ENCODE results near the gene SPAG17. TPM values are rescaled to one million over a fixed set of nuclear protein-coding genes. Genes with fewer than 3 reads are reported as not detected.

The SPAG17 gene
- total and polyA plus RNA-seq, 2 of the 4 experiments (the other 2 are of a cell fraction), result 0.10 TPM; not detected in 1

- ATAC-seq (ENCODE audit: low read depth) (no peak), DNase-seq (no peak)
- no peaks in the 10 kb centered on the region for H4K20me1 ChIP-seq (ENCODE audit: insufficient read depth, low read length)
- intact Hi-C loops (cut with micrococcal nuclease) (no loop called here), dilution Hi-C loops (cut with HindIII; ENCODE audit: low sequenced_read_pairs, unreplicated experiment) (no loop called here), in situ Hi-C loops (cut with MboI; ENCODE audit: low sequenced_read_pairs) (loop anchor here (10.0 to 25.0 kb wide), 3 partner anchors 80 to 1207 kb away; partner anchors contain the start of genes HAO2 and TBX15)
- H3K4me2 ChIP-seq (ENCODE audit: low read depth, low read length), result no peak overlapping the region
- no peaks in the 10 kb centered on the region for H3K9me3 ChIP-seq (ENCODE audit: control insufficient read depth, insufficient read depth, low read length)
- H2AK5ac ChIP-seq (ENCODE audit: low read depth, low read length), result no peak overlapping the region
- no peak overlapping the region for H3K27ac ChIP-seq (ENCODE audit: insufficient read depth, low read length)
- H3K4ac ChIP-seq (ENCODE audit: low read depth, low read length), result no peak overlapping the region
- no peaks in the 10 kb centered on the region for H3K27me3 ChIP-seq (ENCODE audit: control insufficient read depth, insufficient read depth, low read length)
- no peak overlapping the region for H3K9ac ChIP-seq (ENCODE audit: low read depth, low read length)
- H2BK120ac ChIP-seq (ENCODE audit: low read depth, low read length), result no peak overlapping the region
- no peaks in the 10 kb centered on the region for H3K79me1 ChIP-seq (ENCODE audit: low read depth in 1 of 2, low read length in 2 of 2)
- H3K18ac ChIP-seq (ENCODE audit: low read depth, low read length), result no peak overlapping the region
- H4K91ac ChIP-seq (ENCODE audit: insufficient read depth, low read depth, low read length), result no peak overlapping the region
- H3K14ac ChIP-seq (replicated peaks; ENCODE audit: low read depth, low read length), result no peak overlapping the region
- H2BK15ac ChIP-seq (ENCODE audit: low read depth, low read length), result no peak overlapping the region
- H3K36me3 ChIP-seq (ENCODE audit: control insufficient read depth, insufficient read depth, low read length), result no peaks in the 10 kb centered on the region
- BruUV-seq (replicated peaks), result no TSS peak
- no peak overlapping the region for H4K8ac ChIP-seq (ENCODE audit: low read depth in 2 of 2, low read length in 2 of 2)
- 100% methylated on average over 1 of the region's 1 CpG; no CpG with 5 or more reads in 1 of the 2 experiments for WGBS, 2 experiments (ENCODE audit: extremely low coverage in 2 of 2, insufficient read length in 1 of 2)
- no peak overlapping the region for H3K4me3 ChIP-seq (ENCODE audit: insufficient read depth, low read depth, low read length)
- ChIA-PET POLR2A (ENCODE audit: unreplicated experiment) (no interaction called here), CTCF (interaction anchor here (1.1 kb wide), 1 partner anchor 853 kb away, joined by 3 read pairs; no protein-coding TSS in a partner anchor)
- H2AK9ac ChIP-seq (replicated peaks; ENCODE audit: low read depth, low read length, poor library complexity), result no peak overlapping the region
- no peak overlapping the region for H2BK20ac ChIP-seq (ENCODE audit: low read depth, low read length)
- H3K23ac ChIP-seq (ENCODE audit: low read depth, low read length), result no peak overlapping the region
- H4K5ac ChIP-seq (ENCODE audit: low read depth, low read length), result no peak overlapping the region
- H3K4me1 ChIP-seq (ENCODE audit: control insufficient read depth, insufficient read depth, low read length), result no peaks in the 10 kb centered on the region
- no peaks in the 10 kb centered on the region for H3K9me1 ChIP-seq (ENCODE audit: insufficient read depth, low read length)
- no peak overlapping the region for H2BK5ac ChIP-seq (ENCODE audit: low read depth, low read length, poor library complexity, severe bottlenecking)
- H3K56ac ChIP-seq (ENCODE audit: extremely low read depth, insufficient read depth, low read length), result no peak overlapping the region
- TF ChIP-seq RAD21 (IDR thresholded peaks at IDR 0.05; ENCODE audit: low read length) (no peak), RFX5 (IDR thresholded peaks at IDR 0.05; ENCODE audit: low read depth, low read length) (no peak), MXI1 (IDR thresholded peaks at IDR 0.05; ENCODE audit: borderline replicate concordance, low read depth, low read length) (no peak), USF2 (IDR thresholded peaks at IDR 0.05; ENCODE audit: low read depth, low read length) (no peak), MAZ (IDR thresholded peaks at IDR 0.05; ENCODE audit: borderline replicate concordance, low read depth, low read length) (no peak)
- no peak overlapping the region for H2AFZ ChIP-seq (replicated peaks; ENCODE audit: low read length, poor library complexity)
Observed at GRCh38 chr1:118155106-118155505, 29.9 kb downstream of the SPAG17 start.

All from IMR-90 (cell line).